ENCODE results near the gene ZNF608. TPM values are rescaled to one million over a fixed set of nuclear protein-coding genes. Genes with fewer than 3 reads are reported as not detected.

The ZNF608 gene
- total and polyA plus RNA-seq, 2 donors (not counting 3 experiments of a cell fraction or from before 2014, with no cell fraction given), result 16.2 to 33.6 TPM

- H3K4me1 ChIP-seq (ENCODE audit: control insufficient read depth, extremely low read depth, insufficient read depth, low read length), result peaks cover 3% of the 10 kb centered on the region
- POLR2A ChIA-PET, result no interaction called here
- H3K4me3 ChIP-seq (replicated peaks in 1 of 3; ENCODE audit: insufficient read depth in 1 of 3, low read depth in 1 of 3, low read length in 3 of 3), result no peak overlapping the region
- FAIRE-seq, result no peak
- CTCF ChIA-PET, result interaction anchor here (0.6 to 0.7 kb wide), 2 partner anchors 74 to 815 kb away, joined by 3 read pairs; no protein-coding TSS in a partner anchor
- H4K20me1 ChIP-seq (replicated peaks; ENCODE audit: control insufficient read depth, extremely low read depth, insufficient read depth, low read length), result peaks cover 8% of the 10 kb centered on the region
- H3K27ac ChIP-seq (ENCODE audit: insufficient read depth, low read depth, low read length), result no peak overlapping the region
- DNase-seq (ENCODE audit: low read depth, low spot score), result no peak
- no peaks in the 10 kb centered on the region for H3K9me1 ChIP-seq (replicated peaks; ENCODE audit: control insufficient read depth, extremely low read depth, insufficient read depth, low read length)
- no TSS peak for BruUV-seq (replicated peaks)
- H3K4me2 ChIP-seq (ENCODE audit: insufficient read depth, low read length), result peak overlapping the region; percentile 48
- peaks cover 22% of the 10 kb centered on the region for H3K79me2 ChIP-seq (ENCODE audit: control insufficient read depth, insufficient read depth, low read length)
- H2AFZ ChIP-seq (ENCODE audit: low read depth, low read length), result no peak overlapping the region
- intact Hi-C loops (cut with micrococcal nuclease), result no loop called here
- dilution Hi-C loops (cut with MboI; ENCODE audit: extremely low pct_ligation_motif_present, low sequenced_read_pairs), result no loop called here
- TF ChIP-seq EZH2 (IDR thresholded peaks at IDR 0.05; ENCODE audit: borderline replicate concordance, low read depth, low read length, severe bottlenecking) (no peak), POLR2AphosphoS5 (IDR thresholded peaks at IDR 0.05; ENCODE audit: insufficient read depth, low read depth, low read length) (no peak), GATA2 (IDR thresholded peaks at IDR 0.05; ENCODE audit: insufficient read depth, insufficient read length, low read depth, low read length) (no peak), JUN (IDR thresholded peaks at IDR 0.05; ENCODE audit: borderline replicate concordance, insufficient read depth, insufficient read length, low read depth) (no peak), FOS (IDR thresholded peaks at IDR 0.05; ENCODE audit: borderline replicate concordance, insufficient read depth, low read length) (no peak), MYC (IDR thresholded peaks at IDR 0.05; ENCODE audit: low read depth, low read length) (no peak), MAX (IDR thresholded peaks at IDR 0.05; ENCODE audit: insufficient read depth, insufficient read length) (no peak), POLR2A (IDR thresholded peaks at IDR 0.05; ENCODE audit: low read depth, low read length) (no peak)
- TF ChIP-seq, protein P1, sequence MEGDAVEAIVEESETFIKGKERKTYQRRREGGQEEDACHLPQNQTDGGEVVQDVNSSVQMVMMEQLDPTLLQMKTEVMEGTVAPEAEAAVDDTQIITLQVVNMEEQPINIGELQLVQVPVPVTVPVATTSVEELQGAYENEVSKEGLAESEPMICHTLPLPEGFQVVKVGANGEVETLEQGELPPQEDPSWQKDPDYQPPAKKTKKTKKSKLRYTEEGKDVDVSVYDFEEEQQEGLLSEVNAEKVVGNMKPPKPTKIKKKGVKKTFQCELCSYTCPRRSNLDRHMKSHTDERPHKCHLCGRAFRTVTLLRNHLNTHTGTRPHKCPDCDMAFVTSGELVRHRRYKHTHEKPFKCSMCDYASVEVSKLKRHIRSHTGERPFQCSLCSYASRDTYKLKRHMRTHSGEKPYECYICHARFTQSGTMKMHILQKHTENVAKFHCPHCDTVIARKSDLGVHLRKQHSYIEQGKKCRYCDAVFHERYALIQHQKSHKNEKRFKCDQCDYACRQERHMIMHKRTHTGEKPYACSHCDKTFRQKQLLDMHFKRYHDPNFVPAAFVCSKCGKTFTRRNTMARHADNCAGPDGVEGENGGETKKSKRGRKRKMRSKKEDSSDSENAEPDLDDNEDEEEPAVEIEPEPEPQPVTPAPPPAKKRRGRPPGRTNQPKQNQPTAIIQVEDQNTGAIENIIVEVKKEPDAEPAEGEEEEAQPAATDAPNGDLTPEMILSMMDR (IDR thresholded peaks at IDR 0.05; ENCODE audit: extremely low read depth in 1 of 2, insufficient read depth in 1 of 2, low read depth in 1 of 2, low read length in 2 of 2), result no peak
- H3K9me3 ChIP-seq (replicated peaks; ENCODE audit: control insufficient read depth, insufficient read depth, low read length), result no peaks in the 10 kb centered on the region
- no peak overlapping the region for H3K9ac ChIP-seq (replicated peaks; ENCODE audit: extremely low read depth, insufficient read depth, low read length)
- no peaks in the 10 kb centered on the region for H3K27me3 ChIP-seq (ENCODE audit: control insufficient read depth in 2 of 2, insufficient read depth in 2 of 2, low read length in 2 of 2)
- H3K36me3 ChIP-seq (ENCODE audit: control insufficient read depth in 2 of 2, extremely low read depth in 1 of 2, insufficient read depth in 2 of 2, low read length in 2 of 2), result no peaks in the 10 kb centered on the region
These were observed 11.1 kb downstream of the ZNF608 start for GRCh38 chr5:124735169-124735858.
